ENCODE measurements around the gene PARVA.

Gene PARVA

DNA sequence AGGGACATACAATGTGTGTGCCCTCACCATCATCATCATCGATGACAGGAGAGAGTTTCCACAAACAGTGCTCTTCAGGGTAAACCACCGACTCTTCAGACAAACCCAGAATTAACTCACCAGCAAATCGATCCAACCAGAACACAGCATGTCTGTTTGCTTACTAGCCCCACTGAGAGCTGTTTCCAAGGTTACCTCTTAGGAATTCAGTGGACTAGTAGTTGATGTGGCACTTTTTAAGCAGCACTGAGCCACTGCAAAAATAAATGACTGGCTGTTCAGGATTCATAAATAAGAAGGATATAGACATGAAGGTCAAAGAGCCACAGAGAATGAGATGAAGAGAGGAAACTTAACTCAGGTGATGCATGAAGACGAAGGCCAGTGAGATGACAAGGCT lies 83.1 kb downstream of the PARVA start:
- DNase-seq = no peak

DNA sequence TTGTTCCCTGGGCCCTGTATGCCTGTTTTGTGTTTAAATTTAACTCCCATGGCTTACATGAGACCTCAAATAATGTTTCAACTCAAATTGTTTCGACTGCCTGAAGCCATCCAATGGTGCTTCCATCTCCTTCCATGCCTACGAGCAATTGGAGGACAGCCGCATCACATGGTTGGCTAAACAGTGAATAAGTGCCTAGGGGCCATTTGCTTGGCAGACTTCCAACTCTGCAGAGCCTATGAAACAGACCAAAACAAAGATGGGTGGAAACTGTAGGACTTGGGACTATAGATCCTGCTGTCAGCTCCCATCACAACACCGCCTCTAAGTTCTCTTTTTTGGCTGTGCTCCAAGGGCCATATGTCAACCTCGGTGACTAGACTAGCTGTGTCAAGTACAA lies 84.1 kb downstream of the PARVA start:
- peak; percentile 47 for DNase-seq

DNA sequence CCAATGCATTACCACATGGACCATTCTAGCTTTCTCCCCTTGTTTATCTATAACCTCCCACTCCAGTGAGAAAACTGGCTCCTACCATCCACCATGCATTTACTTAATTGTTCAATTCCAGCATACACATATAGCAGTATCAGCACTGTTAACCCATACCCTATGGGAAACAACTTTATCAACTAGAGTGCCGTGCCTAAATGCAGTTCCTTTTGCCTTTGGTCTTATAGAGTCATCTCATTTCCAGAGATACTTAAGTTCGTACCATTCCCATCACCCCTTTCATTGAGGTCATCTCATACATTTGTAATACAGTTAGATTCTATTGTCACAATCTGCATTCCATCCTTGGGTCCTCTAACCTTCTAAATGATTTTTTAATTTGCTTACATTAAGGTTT lies 86.9 kb downstream of the PARVA start:
- DNase-seq = no peak

DNA sequence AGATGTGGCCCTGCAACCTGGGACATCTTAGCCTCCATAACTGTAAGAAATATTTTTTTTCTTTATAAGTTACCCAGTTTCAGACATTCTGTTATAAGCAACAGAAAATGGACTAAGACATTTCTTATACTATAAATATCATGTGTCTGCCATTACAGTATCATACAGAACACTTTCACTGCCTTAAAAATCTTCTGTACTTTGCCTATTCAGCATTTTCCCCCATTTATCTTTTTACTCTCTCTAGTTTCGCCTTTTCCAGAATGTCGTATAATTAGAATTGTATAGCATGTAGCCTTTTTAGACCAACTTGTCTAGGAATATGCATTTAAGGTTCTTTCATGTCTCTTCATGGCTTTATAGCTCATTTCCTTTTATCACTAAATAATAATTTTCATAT lies 88.0 kb downstream of the PARVA start:
- no peak for DNase-seq

DNA sequence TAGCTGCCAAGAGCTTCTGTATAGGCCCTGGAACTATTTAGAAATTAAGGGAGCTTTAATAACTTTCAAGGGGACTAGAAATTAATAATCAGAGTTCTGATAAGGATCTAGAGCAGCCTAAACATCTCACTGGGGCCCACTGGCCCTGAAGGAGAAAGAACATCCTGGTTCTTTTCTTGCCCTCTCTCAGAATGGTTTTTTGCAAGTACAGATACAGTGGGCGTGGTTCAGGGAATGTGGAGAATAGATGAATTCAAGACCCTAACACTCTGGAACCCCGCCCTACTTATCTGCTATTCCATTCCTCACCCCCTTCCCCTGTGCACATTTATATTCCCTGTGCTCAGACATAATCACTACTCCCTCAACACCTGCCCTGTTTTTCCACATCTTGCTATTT lies 90.2 kb downstream of the PARVA start:
- no peak for DNase-seq

DNA sequence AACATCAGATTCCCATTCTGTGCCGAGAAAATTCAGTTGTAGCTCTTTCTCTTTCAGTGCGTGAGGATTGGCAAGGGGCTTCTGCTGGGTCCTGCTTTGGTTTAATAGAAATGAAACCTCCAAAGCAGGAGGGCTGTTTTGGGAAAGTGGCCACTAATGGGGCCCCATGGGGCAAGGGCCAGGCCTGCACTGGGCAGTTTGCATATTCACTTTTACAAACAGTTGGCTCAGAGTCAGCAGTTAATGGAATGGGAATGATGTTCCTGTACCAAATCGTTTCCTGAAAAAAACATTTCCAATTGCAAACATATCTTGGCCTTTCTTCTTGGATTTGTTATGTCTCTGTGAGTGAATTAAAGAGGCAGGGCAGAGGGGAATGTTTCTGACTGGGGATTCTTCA lies 92.1 kb downstream of the PARVA start:
- DNase-seq = no peak

DNA sequence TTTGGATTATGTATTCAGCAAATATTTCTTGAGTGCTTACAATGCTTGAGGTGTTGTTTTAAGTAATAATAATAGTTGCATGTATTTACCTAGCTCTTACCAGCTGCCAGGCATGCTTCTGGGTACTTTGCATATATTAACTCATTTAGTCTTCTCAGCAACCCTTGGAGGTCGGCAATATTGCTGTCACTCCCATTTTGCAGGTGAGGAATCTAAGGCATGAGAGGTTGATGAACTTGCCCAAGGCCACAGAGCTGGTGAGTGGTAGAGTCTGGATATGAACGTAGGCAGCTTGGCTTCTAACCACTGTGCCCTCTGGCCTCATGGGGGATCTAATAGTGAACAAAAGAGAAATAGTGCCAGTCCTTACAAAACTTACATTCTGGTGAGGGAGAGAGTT lies 92.9 kb downstream of the PARVA start:
- no peak for DNase-seq

DNA sequence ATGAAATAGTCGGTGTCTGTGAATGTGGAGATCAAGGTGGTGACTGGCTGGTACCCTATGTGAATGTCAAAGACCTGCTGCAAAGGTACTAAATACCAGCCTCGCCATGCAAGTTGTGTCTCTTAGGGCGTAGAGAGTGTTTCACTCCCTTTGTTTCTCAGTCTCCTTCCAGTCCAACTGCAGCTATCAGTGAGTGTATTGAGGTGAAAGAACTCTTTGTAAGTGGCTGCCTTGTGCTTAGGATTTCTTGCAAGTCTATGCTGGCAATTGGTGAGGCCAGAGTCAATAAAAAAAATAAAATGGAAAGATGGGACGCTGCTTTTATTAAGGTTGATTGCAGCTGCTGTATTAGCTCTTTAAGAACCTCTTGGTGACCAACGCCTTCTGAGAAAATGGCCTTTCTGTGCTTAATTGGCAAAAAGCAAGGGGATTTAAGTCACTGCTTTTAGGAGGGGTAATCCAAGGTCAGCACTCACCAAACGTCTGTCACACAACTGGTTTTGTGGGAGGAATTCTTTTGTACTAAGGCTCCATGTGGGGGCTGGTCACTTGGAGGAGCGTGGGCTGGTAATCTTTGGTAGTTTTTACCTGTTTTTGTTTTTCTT lies 95.1 kb downstream of the PARVA start:
- no peak for DNase-seq

DNA sequence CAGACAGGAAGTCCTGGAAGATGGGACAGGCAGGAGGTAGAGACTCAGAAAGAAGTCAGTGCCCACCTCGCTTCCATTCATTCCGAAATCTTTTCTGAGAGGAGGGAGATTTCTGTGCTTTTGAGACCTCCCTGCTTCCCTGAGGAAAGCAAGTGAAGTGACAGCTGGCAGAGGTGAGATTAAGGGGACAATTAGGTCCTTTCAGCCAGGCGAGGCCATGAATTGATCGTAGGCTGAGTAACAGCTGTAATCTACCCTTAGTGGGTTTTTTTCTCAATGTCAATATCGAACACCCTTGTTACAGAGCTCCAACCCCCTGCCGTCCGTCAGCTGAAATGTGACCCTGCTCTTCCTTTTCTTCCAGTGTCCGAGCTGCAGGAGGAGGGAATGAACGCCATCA lies 96.0 kb downstream of the PARVA start:
- no peak for DNase-seq

DNA sequence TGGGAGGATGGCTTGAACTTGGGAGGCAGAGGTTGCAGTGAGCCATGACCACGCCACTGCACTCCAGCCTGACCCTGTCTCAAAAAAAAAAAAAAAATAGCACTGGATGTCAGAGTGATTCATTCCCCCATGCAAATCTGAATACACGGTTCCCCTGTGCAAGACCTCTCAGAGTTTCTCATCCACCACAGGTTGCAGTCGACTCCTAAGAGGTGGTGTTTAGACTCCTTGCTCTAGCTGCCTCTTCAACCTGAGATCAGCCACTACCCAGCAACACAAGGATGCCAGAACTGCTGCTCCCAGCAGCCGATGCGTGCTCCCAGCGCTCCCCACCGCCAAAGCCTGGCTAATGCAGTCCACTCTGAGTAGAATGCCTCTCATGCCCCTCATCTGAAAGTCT lies 97.5 kb downstream of the PARVA start:
- DNase-seq = no peak

DNA sequence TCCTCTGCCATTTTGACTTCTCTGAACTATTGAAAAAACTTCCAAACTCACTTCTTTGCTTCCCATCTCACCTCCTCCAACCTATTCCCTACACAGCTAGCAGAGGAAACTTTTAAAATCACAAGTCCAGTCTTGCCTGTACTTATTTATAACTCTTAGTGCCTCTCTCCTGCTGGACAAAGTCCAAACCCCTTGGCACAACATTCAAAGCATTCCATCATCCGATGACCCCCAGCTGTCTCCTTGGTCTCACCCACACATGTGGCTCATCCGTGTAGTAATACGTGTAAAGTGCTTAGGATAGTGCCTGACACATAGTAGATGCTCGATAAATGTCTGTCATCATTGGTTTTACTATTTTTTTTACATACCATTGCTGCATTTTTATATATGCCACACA lies 101.4 kb downstream of the PARVA start:
- DNase-seq = no peak

DNA sequence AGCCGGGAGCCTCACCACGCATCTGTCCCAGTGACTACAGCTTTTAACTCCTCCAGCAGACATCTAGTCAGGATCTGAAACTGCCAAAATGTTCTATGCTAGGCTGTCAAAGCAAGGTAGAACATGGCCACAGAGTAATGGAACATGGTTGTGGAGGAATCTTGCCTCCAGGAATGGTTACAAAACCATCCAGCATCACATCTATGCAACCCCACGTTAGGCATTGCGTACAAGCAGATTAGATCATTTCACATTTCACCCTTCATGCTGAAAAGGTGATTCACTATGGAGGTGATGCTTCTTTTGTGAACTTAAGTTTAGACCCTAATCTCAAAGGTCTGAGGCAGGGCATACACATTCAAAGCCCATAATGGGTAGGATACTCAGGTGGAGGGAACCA lies 103.0 kb downstream of the PARVA start:
- no peak for DNase-seq

DNA sequence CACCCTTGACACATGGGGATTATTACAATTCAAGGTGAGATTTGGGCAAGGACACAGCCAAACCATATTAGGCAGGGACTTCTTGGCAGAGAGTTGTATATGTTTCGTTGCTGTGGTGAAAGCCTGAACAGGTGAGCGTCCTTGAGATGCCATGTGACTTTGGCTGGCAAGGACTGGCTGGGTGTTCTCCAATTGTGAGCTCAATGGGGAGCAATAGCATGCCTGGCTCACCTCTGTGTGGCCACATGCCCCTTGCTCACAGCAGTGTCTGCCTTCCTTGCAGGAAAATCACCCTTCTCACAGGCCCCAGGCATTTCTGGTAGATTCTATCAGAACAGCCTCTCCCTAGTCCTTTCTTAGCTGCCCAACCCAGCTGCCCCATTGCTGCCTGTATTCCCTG lies 105.5 kb downstream of the PARVA start:
- no peak for DNase-seq

DNA sequence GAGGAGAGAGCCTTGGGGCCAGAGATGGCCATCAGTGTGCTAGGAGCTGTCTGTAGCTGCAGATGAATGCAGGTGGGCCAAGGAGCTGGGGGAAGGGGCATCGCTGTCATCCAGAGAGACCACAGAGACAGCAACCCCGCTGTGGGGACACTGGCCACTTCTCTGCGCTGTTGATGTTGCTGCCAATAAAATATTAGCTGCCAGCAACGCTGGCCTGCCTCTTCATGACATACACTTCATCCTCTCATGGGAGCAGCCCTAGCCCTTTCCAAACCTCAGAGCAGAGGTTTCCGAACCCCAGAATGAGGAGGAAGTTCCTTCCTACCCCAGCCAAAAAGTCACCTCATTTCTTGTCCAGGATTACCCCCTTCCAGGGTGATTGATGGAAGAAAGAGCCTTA lies 106.2 kb downstream of the PARVA start:
- DNase-seq = no peak

DNA sequence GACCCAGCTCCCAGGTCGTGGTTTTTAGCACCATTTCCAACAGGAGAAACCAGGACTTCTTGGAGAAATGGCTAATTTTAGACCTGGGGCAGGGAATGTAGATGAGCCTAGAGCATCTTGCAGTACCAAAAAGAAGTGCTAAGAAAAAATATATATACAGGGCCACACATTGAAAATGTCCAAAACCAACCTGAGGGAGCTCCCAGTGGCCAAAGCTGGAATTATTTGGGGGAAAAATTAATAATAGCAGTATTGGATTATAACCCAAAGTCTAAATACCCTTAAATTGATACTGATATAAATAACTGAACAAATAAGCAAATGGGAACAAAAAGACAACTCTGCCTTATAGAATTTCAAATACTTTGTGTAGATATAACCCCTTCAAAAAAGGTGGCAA lies 108.0 kb downstream of the PARVA start:
- no peak for DNase-seq

DNA sequence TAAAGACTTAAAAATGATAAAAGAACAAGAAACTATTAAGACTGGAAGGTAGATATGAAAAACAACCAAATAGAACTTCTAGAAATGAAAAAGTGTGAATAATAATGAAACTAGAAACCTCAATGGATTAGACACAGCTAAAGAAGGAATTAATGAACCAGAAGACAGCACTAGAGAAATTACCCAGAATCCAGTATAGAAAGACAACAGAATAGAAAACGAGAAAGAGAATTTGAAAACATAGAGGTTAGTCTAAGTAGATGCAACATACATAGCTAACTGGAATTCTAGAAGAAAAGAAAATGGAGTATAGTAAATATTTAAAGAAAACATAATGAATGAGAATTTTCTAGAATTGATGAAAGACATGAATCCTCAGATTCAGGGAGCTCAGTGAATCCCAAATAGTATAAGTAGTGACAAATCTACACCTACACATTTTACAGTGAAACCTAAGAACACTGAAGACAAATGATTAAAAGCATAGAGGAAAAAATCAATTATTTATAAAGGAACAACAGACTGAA lies 111.9 kb downstream of the PARVA start:
- DNase-seq = no peak

DNA sequence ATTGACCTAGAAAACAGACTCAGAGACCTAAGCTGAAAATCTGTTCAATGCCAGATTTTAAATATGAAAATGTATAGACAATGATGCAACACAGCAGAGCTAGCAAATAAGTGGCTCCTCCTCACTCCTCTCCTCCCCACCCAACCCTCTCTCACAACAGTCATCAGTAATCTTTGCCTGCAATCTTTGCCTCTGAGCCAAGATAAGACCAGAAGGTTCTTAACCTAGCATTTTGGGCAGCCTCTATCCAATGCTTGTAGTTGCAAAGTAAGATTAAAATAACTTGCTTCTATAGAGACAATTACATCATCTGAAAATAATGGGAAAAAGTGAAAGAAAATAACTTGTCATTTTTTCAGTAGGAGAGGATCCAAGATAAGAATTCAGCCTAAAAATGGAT lies 117.3 kb downstream of the PARVA start:
- DNase-seq = no peak

DNA sequence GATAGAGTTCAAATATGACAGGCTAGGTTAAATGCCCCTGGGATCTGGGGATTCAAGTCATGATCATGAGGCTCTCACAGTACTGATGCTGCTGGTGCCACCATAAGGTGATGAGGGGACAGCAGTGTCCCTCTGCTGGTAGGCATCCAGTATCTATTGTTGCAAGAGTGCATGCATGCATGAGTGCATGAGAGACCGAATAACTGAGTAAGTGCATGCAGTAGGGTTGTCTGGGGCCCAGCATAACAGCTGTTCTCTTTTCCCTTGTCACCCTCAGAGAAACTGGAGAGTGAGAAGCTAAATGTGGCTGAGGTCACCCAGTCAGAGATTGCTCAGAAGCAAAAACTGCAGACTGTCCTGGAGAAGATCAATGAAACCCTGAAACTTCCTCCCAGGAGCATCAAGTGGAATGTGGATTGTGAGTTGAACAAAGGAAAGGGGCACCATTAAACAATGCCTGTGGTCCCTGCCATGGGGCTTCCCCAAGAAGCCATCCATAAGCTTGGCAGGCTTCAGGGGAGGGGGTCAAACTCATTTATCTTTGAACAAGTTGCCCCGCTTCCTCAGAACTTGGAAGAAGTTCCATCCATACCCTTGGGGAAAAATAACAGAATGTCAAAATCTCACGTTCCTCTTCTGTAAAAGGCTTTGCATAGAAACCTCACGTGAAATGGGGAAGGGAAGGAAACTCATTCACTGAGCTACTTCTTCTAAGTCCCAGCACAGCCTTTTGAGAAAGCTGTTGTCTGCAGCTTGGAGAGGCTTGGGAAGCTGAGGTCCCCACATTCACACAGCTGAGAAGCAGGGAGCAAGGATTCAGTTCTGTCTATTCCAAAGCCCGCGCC lies 119.0 kb downstream of the PARVA start:
- no peak for DNase-seq

DNA sequence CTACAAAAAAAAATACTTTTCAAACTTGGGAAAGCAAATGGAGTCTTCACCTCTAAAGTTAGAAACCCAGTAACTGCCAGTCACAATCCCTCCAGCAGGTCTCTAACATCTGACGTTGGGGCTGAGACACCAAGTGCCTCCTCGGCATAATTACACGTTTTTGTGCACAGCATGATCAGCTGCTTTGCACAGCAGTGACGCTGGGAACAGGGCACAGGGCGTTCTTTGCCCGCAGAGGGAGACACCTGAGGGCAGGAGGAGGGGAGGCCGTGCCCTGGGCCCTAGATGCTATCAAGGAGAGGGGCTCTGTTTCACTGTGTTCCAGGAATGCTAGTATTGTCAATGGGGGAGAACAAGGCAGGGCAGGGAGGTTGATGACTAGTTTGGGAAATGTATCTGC lies 120.1 kb downstream of the PARVA start:
- DNase-seq = peak; percentile 47

DNA sequence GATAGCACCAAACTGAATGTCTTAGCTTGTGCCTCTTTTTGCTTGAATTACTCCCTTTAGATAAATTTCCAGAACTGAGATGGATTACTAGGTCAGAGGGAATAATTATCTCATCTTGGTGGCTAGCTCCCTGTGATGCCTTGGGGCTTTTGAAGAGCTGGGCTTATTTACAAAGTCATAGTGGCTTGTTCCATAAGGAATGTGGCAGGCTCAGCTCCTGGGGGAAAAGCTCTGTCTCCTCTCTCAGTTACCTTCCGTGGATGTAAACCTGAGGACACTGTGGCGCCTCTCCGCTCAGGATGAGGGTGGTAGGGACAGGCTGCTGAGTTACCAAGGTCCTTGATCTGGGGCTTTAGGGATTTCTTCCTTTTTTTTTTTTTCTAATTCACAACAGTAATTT lies 121.7 kb downstream of the PARVA start:
- DNase-seq = no peak

DNA sequence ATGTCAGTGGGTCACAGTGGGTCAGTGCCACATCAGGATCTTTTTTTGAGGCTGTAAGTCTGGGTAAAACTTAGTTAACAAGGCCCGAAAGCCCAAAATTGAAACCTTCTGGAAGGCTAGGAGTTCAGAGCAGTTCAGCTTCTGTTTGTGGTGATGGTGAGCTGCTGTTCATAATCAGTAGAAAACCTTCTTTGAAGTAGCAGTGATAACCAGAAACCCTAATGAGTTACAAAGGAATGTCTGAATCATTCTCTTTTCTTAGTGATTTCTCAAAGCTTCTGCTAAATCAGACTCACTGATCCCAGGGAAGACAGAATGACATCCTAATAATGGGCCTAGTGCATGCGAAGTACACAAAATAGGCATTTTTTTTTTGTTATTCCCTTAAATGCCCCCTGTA lies 124.7 kb downstream of the PARVA start:
- no peak for DNase-seq

DNA sequence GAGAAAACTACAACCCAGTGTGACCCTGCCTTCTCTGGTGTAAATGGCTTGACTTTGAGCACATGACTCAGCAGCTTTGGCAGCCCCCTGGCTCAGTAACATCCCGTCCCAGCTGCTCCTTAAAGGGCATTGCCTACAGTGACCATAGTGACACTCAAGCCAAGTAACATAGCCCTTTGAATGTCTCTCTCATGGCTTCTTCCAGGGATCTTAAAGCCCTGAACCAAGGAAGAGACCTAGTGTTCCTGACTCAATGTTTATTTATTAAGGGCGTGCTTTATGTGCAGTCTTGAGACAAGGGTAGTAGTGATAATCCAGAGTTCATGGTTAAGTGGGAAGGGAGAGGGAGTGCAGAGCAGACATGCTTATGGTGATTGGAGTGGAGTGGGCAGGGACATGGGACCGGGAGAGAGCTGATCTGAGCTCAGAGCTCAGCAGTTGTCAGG lies 125.7 kb downstream of the PARVA start:
- no peak for DNase-seq

DNA sequence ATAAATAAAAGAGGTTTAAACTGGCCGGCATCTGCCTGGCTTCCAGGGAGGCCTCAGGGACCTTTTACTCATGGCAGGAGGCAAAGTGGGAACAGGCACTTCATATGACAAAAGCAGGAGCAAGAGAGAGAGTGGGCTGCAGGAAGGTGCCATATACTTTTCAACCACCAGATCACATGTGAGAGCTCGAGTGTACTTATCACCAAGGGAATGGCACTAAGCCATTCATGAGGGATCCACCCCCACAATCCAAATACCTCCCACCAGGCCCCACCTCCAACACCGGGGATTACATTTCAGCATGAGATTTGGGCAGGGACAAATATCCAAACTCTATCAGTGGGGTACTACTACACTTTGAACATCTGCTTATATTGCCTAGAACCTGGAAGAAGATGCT lies 126.5 kb downstream of the PARVA start:
- DNase-seq = no peak

DNA sequence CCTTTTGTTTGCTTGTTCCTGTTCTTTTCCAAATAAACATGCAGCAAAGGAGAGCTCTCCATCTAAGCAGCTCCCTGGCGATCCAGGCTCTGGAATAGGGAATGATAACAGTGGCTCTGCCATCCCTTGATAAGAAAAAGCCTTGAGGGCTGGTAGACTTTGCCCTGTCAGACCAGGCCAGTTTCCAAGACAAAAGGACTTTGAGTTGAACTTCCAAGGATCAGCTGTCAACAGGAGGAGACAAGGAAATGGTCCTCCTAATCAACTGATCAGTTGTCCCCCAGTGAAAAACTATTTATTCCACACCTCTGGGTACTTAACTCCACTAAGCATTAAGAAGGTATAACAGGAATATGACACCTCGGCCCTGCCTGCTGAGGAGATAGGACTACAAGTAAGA lies 127.8 kb downstream of the PARVA start:
- no peak for DNase-seq
